Gastroesophageal sphincter (tissue), 3 donors: ENCODE data around the gene DCLK2.

ENCODE experiments used
- CTCF ChIP-seq, 4 experiments: fragments of 200-600 bp in 2 of 4; fragments of 450-650 bp in 2 of 4; sonication (generic) in 1 of 4; IDR thresholded peaks; one replicate each; pipeline ENCODE4 v1.5.1; 2017 to 2019; ENCODE audit warnings: antibody characterized with exemption in 4 of 4, mild to moderate bottlenecking in 2 of 4, moderate library complexity in 2 of 4
- EP300 ChIP-seq: sonication (generic); formaldehyde crosslinking; IDR thresholded peaks from one replicate; pipeline ENCODE4 v1.6.1; 2017; ENCODE audit warnings: antibody characterized with exemption, mild to moderate bottlenecking
- POLR2A ChIP-seq, 2 donors: fragments of 450-650 bp; IDR thresholded peaks; one replicate each; pipeline ENCODE4 v1.6.1; 2017; ENCODE audit warnings: antibody characterized with exemption in 2 of 2, mild to moderate bottlenecking in 2 of 2, moderate library complexity in 1 of 2

- TF ChIP-seq CTCF (IDR thresholded peaks at IDR 0.05) (no peak), POLR2A (IDR thresholded peaks at IDR 0.05) (no peak), EP300 (no peak)
Observed at GRCh38 chr4:150160473-150160872, 82.2 kb downstream of the DCLK2 start.
